GM13977 (cell line): Measurements from ENCODE around the gene FDX2.

Experiments used
- DNase-seq: peaks from one replicate; pipeline ENCODE4 v3.0.0; 2012; ENCODE audit warnings: low spot score
- CTCF ChIP-seq: IDR thresholded peaks from 2 replicates; pipeline ENCODE4 v1.5.1; 2012; ENCODE audit warnings: mild to moderate bottlenecking, control low read depth; ENCODE audit not compliant: insufficient read depth; ENCODE audit errors: extremely low read depth, missing control alignments
- in situ Hi-C: fragments of 300-500 bp; cut with MboI; formaldehyde crosslinking; loops from one replicate; pipeline ENCODE4 v1.12.0; 2022; ENCODE audit warnings: low sequenced_read_pairs, low pct_unique_long_range_greater_than_20kb, mixed read lengths, inconsistent platforms; ENCODE audit not compliant: unreplicated experiment

FDX2 gene

GRCh38 chr19:10270616-10271394 lies 45.0 kb downstream of the FDX2 start, which contains the start of gene ICAM1:
Gene ICAM1, plus strand, starts transcription at chr19:10271120. Its CDS starts 40 bp downstream, at chr19:10271160.
- peak; percentile 82 for DNase-seq
- TF ChIP-seq CTCF: no peak

GRCh38 chr19:10270180-10270615 lies 45.6 kb downstream of the FDX2 start:
- DNase-seq: peak; percentile 70
- TF ChIP-seq CTCF: no peak
- in situ Hi-C loops: loop anchor here (5.0 to 25.0 kb wide), 2 partner anchors 117 to 333 kb away; partner anchors contain the start of gene OLFM2

More at GRCh38 chr19:10270616-10271394, 45.0 kb downstream of the FDX2 start, which contains the start of gene ICAM1:
- in situ Hi-C loops: loop anchor here (5.0 to 25.0 kb wide), 2 partner anchors 116 to 334 kb away; partner anchors contain the start of gene OLFM2

- TF ChIP-seq CTCF: peak; percentile 96
- DNase-seq: peak; percentile 79
- in situ Hi-C loops: loop anchor here (5.0 to 25.0 kb wide), 2 partner anchors 118 to 332 kb away; partner anchors contain the start of gene OLFM2
Observed at GRCh38 chr19:10269333-10270179, 46.3 kb downstream of the FDX2 start.

DNA sequence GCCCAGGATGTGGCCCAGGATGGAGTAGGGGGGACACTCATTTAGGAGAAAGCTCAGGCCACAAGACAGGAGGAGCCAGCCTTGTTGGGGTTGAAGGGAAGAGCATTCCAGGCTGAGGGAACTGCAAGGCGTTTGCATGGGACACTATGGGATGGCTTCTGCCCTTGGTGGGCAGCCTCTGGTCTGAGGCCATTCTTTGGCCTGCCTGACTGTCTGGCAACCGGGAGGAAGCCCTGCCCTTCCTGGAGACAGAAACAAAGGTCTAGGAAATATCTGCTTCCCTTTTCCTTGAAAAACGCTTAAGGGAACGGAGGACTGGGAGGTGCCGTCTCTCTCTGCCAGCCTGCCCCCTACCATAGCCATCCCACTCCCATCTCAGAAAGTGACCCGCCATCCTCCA lies 47.7 kb downstream of the FDX2 start:
- no peak for TF ChIP-seq CTCF
- in situ Hi-C loops: loop anchor here (25.0 kb wide), 1 partner anchor 331 kb away; the partner anchor contains the start of gene OLFM2
- no peak for DNase-seq

GRCh38 chr19:10266706-10267105 lies 49.1 kb downstream of the FDX2 start:
- DNase-seq: no peak
- no peak for TF ChIP-seq CTCF
- in situ Hi-C loops: loop anchor here (25.0 kb wide), 1 partner anchor 329 kb away; the partner anchor contains the start of gene OLFM2

- DNase-seq: no peak
- TF ChIP-seq CTCF: no peak
- in situ Hi-C loops: loop anchor here (25.0 kb wide), 1 partner anchor 325 kb away; the partner anchor contains the start of gene OLFM2
Observed at GRCh38 chr19:10262771-10263170, 53.0 kb downstream of the FDX2 start.
